ENCODE data around the gene LARGE1. TPM values are rescaled to one million over a fixed set of nuclear protein-coding genes. Genes with fewer than 3 reads are reported as not detected.

LARGE1 gene
- total RNA-seq, 1 experiment from 2014 or later: 1.6 TPM

- DNase-seq (ENCODE audit: extremely low read depth, low read depth): no peak
Observed at GRCh38 chr22:33741025-33741424, 179.3 kb downstream of the LARGE1 start.

GRCh38 chr22:33739516-33739915 lies 180.8 kb downstream of the LARGE1 start:
- DNase-seq (ENCODE audit: extremely low read depth, low read depth): no peak

GRCh38 chr22:33737662-33738061 lies 182.6 kb downstream of the LARGE1 start:
- DNase-seq (ENCODE audit: extremely low read depth, low read depth): no peak

- DNase-seq (ENCODE audit: extremely low read depth, low read depth): no peak
Observed at GRCh38 chr22:33735978-33736377, 184.3 kb downstream of the LARGE1 start.

- DNase-seq (ENCODE audit: extremely low read depth, low read depth): no peak
Observed at GRCh38 chr22:33728847-33729246, 191.4 kb downstream of the LARGE1 start.

GRCh38 chr22:33726294-33726734 lies 194.0 kb downstream of the LARGE1 start:
- DNase-seq (ENCODE audit: extremely low read depth, low read depth): no peak

- DNase-seq (ENCODE audit: extremely low read depth, low read depth): no peak
Observed at GRCh38 chr22:33723915-33724314, 196.4 kb downstream of the LARGE1 start.

GRCh38 chr22:33722816-33723215 lies 197.5 kb downstream of the LARGE1 start:
- no peak for DNase-seq (ENCODE audit: extremely low read depth, low read depth)

GRCh38 chr22:33720166-33720878 lies 200.0 kb downstream of the LARGE1 start:
- no peak for DNase-seq (ENCODE audit: extremely low read depth, low read depth)

GRCh38 chr22:33717694-33718396 lies 202.4 kb downstream of the LARGE1 start:
- DNase-seq (ENCODE audit: extremely low read depth, low read depth): no peak

- DNase-seq (ENCODE audit: extremely low read depth, low read depth): no peak
Observed at GRCh38 chr22:33715237-33715985, 204.9 kb downstream of the LARGE1 start.

GRCh38 chr22:33710326-33710725 lies 209.9 kb downstream of the LARGE1 start:
- DNase-seq (ENCODE audit: extremely low read depth, low read depth): no peak

GRCh38 chr22:33707581-33707980 lies 212.7 kb downstream of the LARGE1 start:
- DNase-seq (ENCODE audit: extremely low read depth, low read depth): no peak

- no peak for DNase-seq (ENCODE audit: extremely low read depth, low read depth)
Observed at GRCh38 chr22:33706100-33706499, 214.2 kb downstream of the LARGE1 start.

GRCh38 chr22:33699176-33699575 lies 221.1 kb downstream of the LARGE1 start:
- DNase-seq (ENCODE audit: extremely low read depth, low read depth): no peak

GRCh38 chr22:33697640-33698039 lies 222.6 kb downstream of the LARGE1 start:
- DNase-seq (ENCODE audit: extremely low read depth, low read depth): no peak

- no peak for DNase-seq (ENCODE audit: extremely low read depth, low read depth)
Observed at GRCh38 chr22:33691057-33691630, 229.1 kb downstream of the LARGE1 start.

- no peak for DNase-seq (ENCODE audit: extremely low read depth, low read depth)
Observed at GRCh38 chr22:33688903-33689302, 231.4 kb downstream of the LARGE1 start.

- DNase-seq (ENCODE audit: extremely low read depth, low read depth): no peak
Observed at GRCh38 chr22:33687464-33687863, 232.8 kb downstream of the LARGE1 start.

- DNase-seq (ENCODE audit: extremely low read depth, low read depth): no peak
Observed at GRCh38 chr22:33684087-33684486, 236.2 kb downstream of the LARGE1 start.

GRCh38 chr22:33682927-33683326 lies 237.3 kb downstream of the LARGE1 start:
- DNase-seq (ENCODE audit: extremely low read depth, low read depth): no peak
